Measurements from ENCODE around the gene SPARCL1.
"Not testable (repeated sequence)": the region's sequence is repeated elsewhere in the genome, so short reads cannot be mapped to it uniquely, and the experiment has no call there.

The SPARCL1 gene

GRCh38 chr4:87502580-87503238 lies 26.5 kb downstream of the SPARCL1 start:
- no peak for DNase-seq (ENCODE audit: low spot score)
- FAIRE-seq = no peak

GRCh38 chr4:87500092-87500462 lies 29.1 kb downstream of the SPARCL1 start:
- DNase-seq (ENCODE audit: low spot score) (no peak), FAIRE-seq (no peak)

DNA sequence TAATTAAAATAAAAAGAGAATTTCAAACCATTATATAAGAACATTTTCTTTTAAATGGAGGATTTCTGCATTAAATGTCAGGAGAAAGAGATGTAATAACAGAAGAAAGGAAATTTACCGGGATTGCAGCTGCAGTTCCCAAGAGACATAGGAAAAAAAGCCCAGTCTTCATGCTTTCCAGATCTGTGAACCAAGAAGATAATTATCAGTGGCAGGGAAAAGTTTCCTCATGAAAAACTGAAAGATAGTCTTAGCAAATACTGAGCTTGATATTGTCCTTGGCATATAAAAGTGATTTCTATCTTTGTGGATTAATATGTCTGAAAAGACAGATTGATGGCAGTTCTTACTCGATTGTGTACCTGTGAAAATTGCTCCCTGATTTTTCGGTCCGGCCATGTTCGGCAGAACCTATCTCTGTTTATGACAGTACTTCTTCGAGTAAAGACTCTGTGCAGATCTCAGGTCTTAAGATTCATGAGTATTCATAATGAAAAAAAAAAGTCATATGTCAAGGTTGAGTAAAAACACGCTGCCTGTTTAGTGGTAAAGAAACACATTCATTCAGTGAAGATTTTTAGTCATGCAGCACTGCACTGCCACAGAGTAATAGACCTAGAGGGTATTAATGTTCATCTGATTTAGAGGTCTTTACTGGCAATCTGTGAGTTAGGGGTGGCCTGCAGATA lies 29.6 kb downstream of the SPARCL1 start:
- FAIRE-seq (no peak), DNase-seq (ENCODE audit: low spot score) (no peak)

DNA sequence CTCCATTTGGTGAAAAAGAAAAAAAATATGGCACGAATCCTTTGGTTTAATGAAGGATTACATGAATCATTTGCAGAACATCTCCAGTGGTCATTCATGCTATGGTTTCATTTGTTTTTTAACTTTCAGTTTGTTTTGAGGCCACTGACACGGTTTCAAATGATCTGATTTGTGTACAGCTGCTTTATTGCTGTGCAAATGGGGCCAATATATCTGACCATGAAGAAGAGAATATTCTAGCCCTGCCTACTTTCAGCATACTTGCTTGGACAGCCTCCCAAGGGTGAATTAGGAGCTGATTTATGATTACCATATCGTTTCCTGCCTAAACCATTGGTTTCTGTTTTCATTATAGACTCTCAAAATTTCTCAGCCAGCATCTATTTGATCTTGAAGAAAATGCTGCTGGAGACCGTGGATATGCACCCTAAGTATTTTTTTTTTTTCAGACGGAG lies 30.7 kb downstream of the SPARCL1 start:
- no peak for DNase-seq (ENCODE audit: low spot score)

DNA sequence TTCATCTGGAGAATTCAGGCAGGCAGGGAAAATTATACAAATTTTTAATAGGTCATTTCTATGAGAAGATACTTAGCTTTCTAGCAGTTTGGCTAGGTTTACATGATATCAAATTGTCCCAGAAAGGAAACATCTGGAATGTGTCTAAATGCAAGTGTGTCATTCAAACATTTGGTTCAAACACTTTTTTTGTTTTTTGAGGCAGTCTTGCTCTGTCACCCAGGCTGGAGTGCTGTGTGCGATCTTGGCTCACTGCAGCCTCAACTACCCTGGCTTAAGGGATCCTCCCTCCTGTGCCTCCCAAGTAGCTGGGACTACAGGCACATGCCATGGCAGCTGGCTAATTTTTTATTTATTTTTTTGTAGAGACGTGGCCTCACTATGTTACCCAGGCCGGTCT lies 31.6 kb downstream of the SPARCL1 start:
- DNase-seq (ENCODE audit: low spot score) (no peak), FAIRE-seq (no peak)

More for the DNA sequence above, 30.7 kb downstream of the SPARCL1 start:
- FAIRE-seq = no peak

DNA sequence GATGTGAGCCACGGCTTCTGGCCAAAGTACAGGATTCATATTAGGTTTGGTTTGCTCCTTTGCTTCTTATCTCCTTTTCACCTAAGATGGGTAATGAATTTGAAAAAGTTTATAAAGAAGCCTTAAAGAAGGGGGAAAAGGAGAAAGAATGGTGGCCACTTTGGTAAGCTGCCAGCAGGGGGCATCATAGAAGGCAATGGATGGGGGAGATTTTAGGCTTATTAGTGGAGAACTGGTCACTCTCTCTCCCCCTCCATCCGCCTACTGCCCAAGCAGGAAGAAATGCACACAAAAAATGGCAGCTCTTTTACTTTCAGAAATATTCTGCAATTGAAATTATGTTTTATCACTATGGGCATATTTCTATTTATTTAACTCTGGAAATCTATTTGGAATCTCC lies 32.0 kb downstream of the SPARCL1 start:
- FAIRE-seq = no peak

DNA sequence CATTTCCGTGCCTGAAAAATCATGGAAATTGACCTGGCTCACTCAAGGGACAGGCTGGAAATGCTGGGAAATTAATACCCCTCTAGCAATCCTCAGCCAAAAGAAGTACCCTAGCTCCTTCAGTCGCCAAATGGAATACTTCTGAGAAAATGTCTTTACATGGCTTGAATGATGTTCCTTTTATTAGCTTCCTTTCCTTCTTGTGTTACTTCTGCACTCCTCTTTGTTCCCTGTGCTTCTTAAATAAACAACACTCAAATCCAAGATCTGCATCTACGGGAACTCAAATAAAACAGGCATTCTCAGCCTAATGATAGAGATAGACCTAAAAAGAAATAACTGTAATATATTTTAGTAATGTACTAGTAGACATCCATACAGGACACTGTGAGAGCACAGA lies 36.1 kb downstream of the SPARCL1 start:
- FAIRE-seq (no peak), DNase-seq (ENCODE audit: low spot score) (no peak)

More for the DNA sequence above, 32.0 kb downstream of the SPARCL1 start:
- no peak for DNase-seq (ENCODE audit: low spot score)

DNA sequence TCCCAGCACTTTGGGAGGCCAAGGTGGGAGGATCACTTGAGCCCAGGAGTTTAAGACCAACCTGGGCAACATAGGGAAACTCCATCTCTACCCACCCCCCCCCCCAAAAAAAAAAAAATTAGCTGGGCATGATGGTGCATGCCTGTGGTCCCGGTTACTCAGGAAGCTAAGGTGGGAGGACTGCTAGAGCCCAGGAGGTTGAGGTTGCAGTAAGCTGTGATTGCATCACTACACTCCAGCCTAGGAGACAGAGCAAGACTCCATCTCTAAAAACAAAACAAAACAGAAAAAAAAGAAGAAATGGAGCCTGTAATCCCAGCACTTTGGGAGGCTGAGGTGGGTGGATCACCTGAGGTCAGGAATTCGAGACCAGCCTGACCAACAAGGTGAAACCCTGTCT lies 37.3 kb downstream of the SPARCL1 start:
- DNase-seq (ENCODE audit: low spot score); FAIRE-seq: not testable (repeated sequence)

DNA sequence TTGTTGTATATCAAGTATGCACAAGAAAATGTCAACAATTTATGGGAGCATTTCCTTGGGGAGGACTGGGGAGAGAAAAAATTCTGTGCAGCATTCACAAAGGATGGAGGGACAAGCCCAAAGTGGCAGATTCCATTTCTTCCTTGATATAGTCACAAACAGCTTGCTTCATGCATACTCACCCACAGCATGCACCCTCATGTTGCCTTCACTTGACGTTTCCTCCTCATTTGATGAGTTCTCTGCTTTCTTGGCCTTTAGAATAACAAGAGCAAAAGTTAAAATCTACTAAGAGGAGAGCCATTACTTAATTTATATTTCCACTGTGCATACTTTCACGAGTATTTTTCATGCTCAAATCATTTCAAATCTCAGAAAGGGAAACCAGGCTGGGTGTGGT lies 37.7 kb downstream of the SPARCL1 start:
- FAIRE-seq (no peak), DNase-seq (ENCODE audit: low spot score) (no peak)

GRCh38 chr4:87490664-87491369 lies 38.4 kb downstream of the SPARCL1 start:
- DNase-seq (ENCODE audit: low spot score) (no peak), FAIRE-seq (no peak)

- FAIRE-seq = no peak
- DNase-seq (ENCODE audit: low spot score) = no peak
Observed at GRCh38 chr4:87489678-87490077, 39.5 kb downstream of the SPARCL1 start.

DNA sequence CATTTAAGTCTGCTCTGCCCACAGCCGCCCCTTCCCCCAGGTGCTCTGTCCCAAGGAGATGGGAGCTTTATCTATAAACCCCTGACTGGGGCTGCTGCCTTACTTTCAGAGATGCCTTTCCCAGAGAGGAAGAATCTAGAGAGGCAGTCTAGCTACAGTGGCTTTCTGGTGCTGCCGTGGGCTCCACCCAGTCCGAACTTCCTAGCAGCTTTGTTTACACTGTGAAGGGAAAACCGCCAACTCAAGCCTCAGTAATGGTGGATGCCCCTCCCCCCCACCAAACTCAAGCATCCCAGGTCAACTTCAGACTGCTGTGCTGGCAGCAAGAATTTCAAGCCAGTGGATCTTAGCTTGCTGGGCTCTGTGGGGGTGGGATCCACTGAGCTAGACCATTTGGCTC lies 40.5 kb downstream of the SPARCL1 start:
- not testable (repeated sequence) for FAIRE-seq; DNase-seq (ENCODE audit: low spot score)

- DNase-seq (ENCODE audit: low spot score); FAIRE-seq: not testable (repeated sequence)
Observed at GRCh38 chr4:87483247-87483646, 45.9 kb downstream of the SPARCL1 start.

DNA sequence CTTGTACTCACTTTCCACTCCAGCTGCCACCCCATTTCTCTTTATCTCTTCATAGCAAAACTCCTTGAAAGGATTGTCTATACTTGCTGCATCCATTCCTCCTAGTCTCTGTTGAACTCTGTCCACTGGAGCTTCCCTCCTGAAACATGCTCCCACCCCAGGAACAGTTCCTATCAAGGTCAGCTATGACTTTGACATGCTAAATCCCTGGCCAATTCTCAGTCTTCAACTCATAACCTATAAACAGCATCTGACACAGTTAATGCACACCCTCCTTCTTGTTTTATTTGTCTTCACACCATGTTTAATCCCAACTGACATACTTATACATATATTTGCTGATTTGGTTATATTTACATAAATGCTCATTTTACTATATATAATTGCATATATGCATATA lies 47.8 kb downstream of the SPARCL1 start:
- FAIRE-seq (no peak), DNase-seq (ENCODE audit: low spot score) (no peak)

- FAIRE-seq = no peak
Observed at GRCh38 chr4:87478732-87479250, 50.4 kb downstream of the SPARCL1 start.

GRCh38 chr4:87476934-87477333 lies 52.2 kb downstream of the SPARCL1 start:
- FAIRE-seq = no peak
- no peak for DNase-seq (ENCODE audit: low spot score)

More at GRCh38 chr4:87478732-87479250, 50.4 kb downstream of the SPARCL1 start:
- DNase-seq (ENCODE audit: low spot score) = no peak

DNA sequence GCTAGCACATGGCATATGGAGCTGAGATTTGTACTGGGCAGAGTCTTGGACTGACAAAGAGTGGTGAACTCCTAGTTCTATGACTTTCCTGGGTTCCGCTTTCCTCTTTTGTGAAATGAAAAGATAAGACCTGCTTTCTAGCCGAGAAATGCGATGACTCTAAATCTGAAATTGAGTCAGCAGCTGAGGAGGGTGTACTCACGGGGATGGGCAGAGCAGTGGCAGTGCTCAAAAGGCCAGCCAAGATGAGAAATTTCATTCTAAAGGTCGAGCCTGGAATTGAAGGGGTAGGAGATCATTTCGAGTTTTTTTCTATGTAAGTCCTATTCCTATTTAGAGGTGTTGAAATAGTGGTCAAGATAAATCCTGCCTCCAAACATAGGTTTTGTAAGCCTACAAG lies 59.8 kb downstream of the SPARCL1 start:
- FAIRE-seq = no peak
- DNase-seq (ENCODE audit: low spot score) = no peak

- DNase-seq (ENCODE audit: low spot score) = peak; percentile 36
- peak; percentile 76 for FAIRE-seq
Observed at GRCh38 chr4:87465739-87466366, 63.3 kb downstream of the SPARCL1 start.

GRCh38 chr4:87462102-87462501 lies 67.1 kb downstream of the SPARCL1 start:
- no peak for FAIRE-seq

GRCh38 chr4:87461281-87461700 lies 67.9 kb downstream of the SPARCL1 start:
- FAIRE-seq (no peak), DNase-seq (ENCODE audit: low spot score) (no peak)

More at GRCh38 chr4:87462102-87462501, 67.1 kb downstream of the SPARCL1 start:
- DNase-seq (ENCODE audit: low spot score) = no peak

DNA sequence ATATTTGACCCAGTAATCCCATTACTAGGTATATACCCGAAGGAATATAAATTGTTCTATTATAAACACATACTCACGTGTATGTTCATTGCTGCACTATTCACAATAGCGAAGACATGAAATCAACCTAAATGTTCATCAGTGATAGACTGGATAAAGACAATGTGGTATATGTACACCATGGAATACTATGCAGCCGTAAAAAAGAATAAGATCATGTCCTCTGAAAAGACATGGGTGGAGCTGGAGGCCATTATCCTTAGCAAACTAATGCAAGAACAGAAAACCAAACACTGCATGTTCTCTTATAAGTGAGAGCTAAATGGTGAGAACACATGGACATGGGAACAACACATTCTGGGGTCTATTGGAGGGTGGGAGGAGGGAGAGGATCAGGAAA lies 70.3 kb downstream of the SPARCL1 start:
- no peak for FAIRE-seq
- no peak for DNase-seq (ENCODE audit: low spot score)
